Mucosa of stomach (tissue), 1 donor: ENCODE results near the gene PTPRJ.

Source experiments
- H3K27me3 ChIP-seq: one replicate; pipeline ENCODE4 v1.7.0; 2013; ENCODE audit warnings: mild to moderate bottlenecking, low read length; ENCODE audit not compliant: control insufficient read depth, insufficient read depth
- H3K36me3 ChIP-seq: one replicate; pipeline ENCODE4 v1.7.0; 2013; ENCODE audit warnings: low read length; ENCODE audit not compliant: control insufficient read depth, insufficient read depth
- H3K4me1 ChIP-seq: one replicate; pipeline ENCODE4 v1.7.0; 2013; ENCODE audit warnings: mild to moderate bottlenecking, low read length; ENCODE audit not compliant: control insufficient read depth, insufficient read depth
- H3K4me3 ChIP-seq: one replicate; pipeline ENCODE4 v1.7.0; 2013; ENCODE audit warnings: low read length
- H3K9ac ChIP-seq: one replicate; pipeline ENCODE4 v1.7.0; 2013; ENCODE audit warnings: mild to moderate bottlenecking, low read length, moderate library complexity
- H3K9me3 ChIP-seq: one replicate; pipeline ENCODE4 v1.7.0; 2013; ENCODE audit warnings: mild to moderate bottlenecking, low read length, moderate library complexity; ENCODE audit not compliant: control insufficient read depth
- donor health status: Pancreatic carcinoma.

Gene PTPRJ

GRCh38 chr11:48028914-48029680 lies 48.7 kb downstream of the PTPRJ start:
- no peak overlapping the region for H3K9ac ChIP-seq
- H3K4me1 ChIP-seq = peaks cover 50% of the 10 kb centered on the region
- H3K4me3 ChIP-seq = no peak overlapping the region
- H3K27me3 ChIP-seq = no peaks in the 10 kb centered on the region
- no peaks in the 10 kb centered on the region for H3K9me3 ChIP-seq
- H3K36me3 ChIP-seq = no peaks in the 10 kb centered on the region

GRCh38 chr11:48029681-48030290 lies 49.4 kb downstream of the PTPRJ start:
- Histone ChIP-seq H3K4me1 (peaks cover 50% of the 10 kb centered on the region), H3K36me3 (no peaks in the 10 kb centered on the region), H3K9me3 (no peaks in the 10 kb centered on the region), H3K9ac (no peak overlapping the region), H3K4me3 (no peak overlapping the region), H3K27me3 (no peaks in the 10 kb centered on the region)

DNA sequence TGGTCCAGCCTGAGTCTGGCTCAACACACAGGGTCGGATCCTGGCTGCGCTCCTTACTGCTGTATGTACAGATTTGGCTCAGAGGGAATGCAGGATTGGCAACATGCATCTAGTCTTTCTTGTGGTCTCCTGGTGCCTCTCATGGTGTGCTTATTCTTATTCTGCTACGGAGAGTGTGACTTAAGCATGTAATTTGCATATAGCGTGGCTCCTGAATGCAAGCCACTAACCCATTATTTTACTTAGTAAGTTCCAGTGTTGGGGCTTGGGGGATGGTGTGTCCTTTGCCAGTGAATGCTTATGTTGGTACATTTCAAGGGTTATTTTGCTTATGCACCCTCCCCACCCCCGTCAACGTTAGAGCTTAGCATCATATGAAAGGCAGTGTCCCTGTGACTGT lies 51.2 kb downstream of the PTPRJ start:
- Histone ChIP-seq H3K4me1 (peaks cover 45% of the 10 kb centered on the region), H3K9me3 (no peaks in the 10 kb centered on the region), H3K4me3 (no peak overlapping the region), H3K36me3 (no peaks in the 10 kb centered on the region), H3K9ac (no peak overlapping the region), H3K27me3 (no peaks in the 10 kb centered on the region)

GRCh38 chr11:48032721-48033120 lies 52.4 kb downstream of the PTPRJ start:
- Histone ChIP-seq H3K27me3 (no peaks in the 10 kb centered on the region), H3K9me3 (no peaks in the 10 kb centered on the region), H3K4me3 (no peak overlapping the region), H3K4me1 (peaks cover 45% of the 10 kb centered on the region), H3K36me3 (no peaks in the 10 kb centered on the region), H3K9ac (no peak overlapping the region)

- Histone ChIP-seq H3K36me3 (no peaks in the 10 kb centered on the region), H3K27me3 (no peaks in the 10 kb centered on the region), H3K9ac (no peak overlapping the region), H3K4me1 (peaks cover 40% of the 10 kb centered on the region), H3K9me3 (no peaks in the 10 kb centered on the region), H3K4me3 (no peak overlapping the region)
These were observed 53.6 kb downstream of the PTPRJ start for GRCh38 chr11:48033918-48034341.

GRCh38 chr11:48034926-48035871 lies 54.8 kb downstream of the PTPRJ start:
- Histone ChIP-seq H3K4me1 (peaks cover 31% of the 10 kb centered on the region), H3K9me3 (no peaks in the 10 kb centered on the region), H3K36me3 (no peaks in the 10 kb centered on the region), H3K9ac (no peak overlapping the region), H3K4me3 (no peak overlapping the region), H3K27me3 (no peaks in the 10 kb centered on the region)

DNA sequence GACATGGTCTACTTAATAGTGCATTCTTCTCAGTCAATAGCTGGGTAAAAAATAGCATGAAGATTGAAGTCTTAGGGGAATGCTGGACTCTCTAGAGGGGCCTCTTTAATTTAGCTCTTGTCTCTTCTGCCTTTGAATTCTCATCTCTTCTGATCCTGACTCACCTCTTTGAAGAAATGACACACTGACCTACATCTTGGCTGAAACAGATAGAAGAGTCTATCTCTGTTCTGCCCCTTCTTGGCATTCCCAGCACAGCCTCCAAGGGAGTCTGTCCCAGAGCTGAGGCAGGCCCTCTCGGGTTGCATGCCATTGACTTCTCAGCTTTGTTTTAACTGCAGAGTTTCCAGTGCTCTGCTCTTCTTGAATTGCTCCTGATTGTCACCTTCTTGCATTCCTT lies 55.7 kb downstream of the PTPRJ start:
- no peak overlapping the region for H3K9ac ChIP-seq
- H3K4me1 ChIP-seq = peaks cover 25% of the 10 kb centered on the region
- no peaks in the 10 kb centered on the region for H3K27me3 ChIP-seq
- H3K36me3 ChIP-seq = no peaks in the 10 kb centered on the region
- H3K4me3 ChIP-seq = no peak overlapping the region
- no peaks in the 10 kb centered on the region for H3K9me3 ChIP-seq

DNA sequence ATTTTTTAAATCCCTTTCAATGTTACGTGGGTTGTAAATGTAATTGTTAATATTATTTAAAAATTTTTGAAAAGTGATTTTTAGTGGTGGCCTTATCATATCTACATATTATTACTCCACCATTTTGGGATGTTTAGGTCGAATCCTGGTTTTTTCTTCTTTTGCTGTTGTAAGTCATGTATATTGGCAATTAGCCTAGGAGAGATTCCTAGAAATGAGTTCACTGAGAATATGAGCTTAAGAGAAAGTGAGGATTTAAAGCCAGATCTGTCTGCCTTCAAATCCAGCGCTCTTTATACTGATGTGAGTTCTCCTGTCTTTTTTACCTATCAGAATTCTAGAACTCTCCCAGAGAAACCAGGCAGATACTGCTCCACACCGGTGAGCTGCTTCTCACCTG lies 56.1 kb downstream of the PTPRJ start:
- no peak overlapping the region for H3K4me3 ChIP-seq
- no peak overlapping the region for H3K9ac ChIP-seq
- H3K27me3 ChIP-seq = no peaks in the 10 kb centered on the region
- no peaks in the 10 kb centered on the region for H3K9me3 ChIP-seq
- no peaks in the 10 kb centered on the region for H3K36me3 ChIP-seq
- H3K4me1 ChIP-seq = peaks cover 21% of the 10 kb centered on the region

DNA sequence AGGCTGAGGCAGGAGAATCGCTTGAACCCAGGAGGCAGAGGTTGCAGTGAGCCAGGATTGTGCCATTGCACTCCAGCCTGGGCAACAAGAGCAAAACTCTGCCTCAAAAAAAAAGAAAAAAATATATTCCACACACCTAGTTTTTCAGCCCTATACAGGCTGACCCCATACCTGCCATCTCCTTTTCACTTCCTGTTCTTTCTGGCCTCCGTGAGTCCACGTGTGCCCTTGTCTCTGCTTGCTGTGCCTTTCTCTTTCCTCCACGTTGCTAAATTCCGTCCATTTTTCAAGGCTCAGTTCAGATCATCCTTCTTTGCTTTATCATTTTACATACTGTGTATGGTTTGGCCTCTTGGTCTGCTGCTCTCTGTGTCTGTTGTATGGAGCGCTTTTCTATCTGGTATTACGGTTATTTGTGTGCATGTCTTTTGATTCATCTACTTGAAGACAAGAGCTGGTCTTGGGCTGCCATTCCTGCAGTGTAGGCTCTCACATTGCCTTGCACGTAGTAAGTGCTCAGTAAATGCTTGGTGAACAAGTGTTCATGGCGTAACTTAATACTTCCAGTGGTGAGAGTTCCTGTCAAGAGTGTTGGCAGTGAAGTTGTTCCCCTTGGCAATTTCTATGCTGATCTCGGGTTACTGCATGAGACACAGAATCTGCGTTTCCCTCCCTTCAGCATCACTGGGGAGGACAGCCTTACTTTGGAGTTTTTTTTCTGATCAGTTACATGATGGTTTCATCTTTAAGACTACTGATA lies 57.5 kb downstream of the PTPRJ start:
- Histone ChIP-seq H3K9ac (no peak overlapping the region), H3K9me3 (no peaks in the 10 kb centered on the region), H3K36me3 (no peaks in the 10 kb centered on the region), H3K4me1 (peaks cover 12% of the 10 kb centered on the region), H3K4me3 (no peak overlapping the region), H3K27me3 (no peaks in the 10 kb centered on the region)

GRCh38 chr11:48040830-48041444 lies 60.6 kb downstream of the PTPRJ start:
- Histone ChIP-seq H3K9me3 (no peaks in the 10 kb centered on the region), H3K4me1 (peaks cover 4% of the 10 kb centered on the region), H3K36me3 (no peaks in the 10 kb centered on the region), H3K4me3 (no peak overlapping the region), H3K9ac (no peak overlapping the region), H3K27me3 (no peaks in the 10 kb centered on the region)
